ENCODE data around the gene ALDH3A2. TPM values are rescaled to one million over a fixed set of nuclear protein-coding genes. Genes with fewer than 3 reads are reported as not detected.
A peak's percentile ranks its signal among the peaks of the same experiment; 100 is the strongest.

Gene ALDH3A2
- total and polyA plus RNA-seq, 2 of the 8 experiments (the other 6 are each of a cell fraction or from before 2014, with no cell fraction given): 20.6 to 72.9 TPM

DNA sequence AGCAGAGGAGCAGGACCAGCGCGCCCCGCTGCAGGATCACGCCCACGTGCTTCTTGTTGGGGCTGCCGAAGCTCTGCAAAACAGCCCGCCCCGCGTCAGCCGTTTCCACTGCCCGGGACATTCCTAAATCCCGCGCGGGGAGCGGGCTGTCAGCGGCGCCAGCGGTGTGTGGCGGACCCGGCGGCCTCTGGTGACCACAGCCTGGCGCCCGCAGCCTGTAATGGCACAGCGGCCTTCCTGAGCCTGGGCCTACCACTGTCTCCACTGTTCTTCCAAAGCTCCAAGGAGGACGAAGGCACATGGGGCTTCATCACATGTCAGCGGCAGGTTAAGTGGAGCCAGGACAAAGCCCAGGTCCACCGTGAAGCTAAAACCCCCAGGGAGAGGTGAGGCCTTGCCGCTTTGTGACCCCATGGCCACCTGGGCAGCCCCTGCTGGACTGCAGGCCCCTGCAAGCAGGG, 65.4 kb downstream of the ALDH3A2 start:
- no peak overlapping the region for H3K4me3 ChIP-seq (ENCODE audit: extremely low read depth in 1 of 4, insufficient read depth in 2 of 4, low read depth in 3 of 4, low read length in 4 of 4)
- H2BK12ac ChIP-seq (ENCODE audit: low read depth, low read length): no peak overlapping the region
- H2AFZ ChIP-seq (ENCODE audit: low read length): no peak overlapping the region
- H3K4ac ChIP-seq (replicated peaks; ENCODE audit: insufficient read length, low read depth, low read length): no peak overlapping the region
- no peaks in the 10 kb centered on the region for H3K79me2 ChIP-seq (ENCODE audit: control insufficient read depth in 1 of 2, insufficient read depth in 2 of 2, low read length in 2 of 2)
- H3K14ac ChIP-seq (ENCODE audit: insufficient read length): no peak overlapping the region
- no peak overlapping the region for H4K5ac ChIP-seq (ENCODE audit: insufficient read length, low read depth, low read length)
- no peak overlapping the region for H2BK5ac ChIP-seq (ENCODE audit: low read depth, low read length)
- H3K9me3 ChIP-seq (ENCODE audit: insufficient read depth in 2 of 2, low read depth in 1 of 2, low read length in 1 of 2): no peaks in the 10 kb centered on the region
- no peak overlapping the region for H4K91ac ChIP-seq (replicated peaks; ENCODE audit: insufficient read length, low read length)
- H3K18ac ChIP-seq (ENCODE audit: extremely low read depth, low read length): no peak overlapping the region; the same call in 1 of the 2 replicates
- H3K27me3 ChIP-seq (replicated peaks in 1 of 4; ENCODE audit: control insufficient read depth in 3 of 4, extremely low read depth in 1 of 4, insufficient read depth in 3 of 4, low read length in 3 of 4): no peaks in the 10 kb centered on the region
- no peak overlapping the region for H3K4me2 ChIP-seq (ENCODE audit: insufficient read depth in 1 of 2, low read depth in 2 of 2, low read length in 2 of 2)
- no peak overlapping the region for H2AK5ac ChIP-seq (ENCODE audit: low read depth, low read length)
- DNase-seq (ENCODE audit: low read depth in 1 of 2, low spot score in 2 of 2) (no peak), FAIRE-seq (no peak)
- no peaks in the 10 kb centered on the region for H4K20me1 ChIP-seq (replicated peaks in 1 of 2; ENCODE audit: control insufficient read depth in 1 of 2, insufficient read depth in 2 of 2, low read length in 2 of 2)
- POLR2A ChIA-PET (ENCODE audit: partially characterized antibody): no interaction called here
- no peak overlapping the region for H2BK120ac ChIP-seq (replicated peaks; ENCODE audit: low read depth, low read length)
- no peak overlapping the region for H3K27ac ChIP-seq (ENCODE audit: low read depth, low read length)
- no peaks in the 10 kb centered on the region for H3K36me3 ChIP-seq (ENCODE audit: control insufficient read depth in 2 of 4, insufficient read depth in 4 of 4, low read length in 3 of 4)
- no peak overlapping the region for H3K9ac ChIP-seq (replicated peaks in 1 of 4; ENCODE audit: extremely low read depth in 1 of 4, low read depth in 3 of 4, low read length in 3 of 4)
- CTCF ChIA-PET (ENCODE audit: partially characterized antibody): interaction anchor here (0.8 to 8.7 kb wide), 11 partner anchors 8 to 201 kb away, joined by 3 to 56 read pairs (median 3); partner anchors contain the start of gene ALDH3A2
- no peaks in the 10 kb centered on the region for H3K79me1 ChIP-seq (ENCODE audit: low read depth, low read length)
- 96% methylated on average over 22 of the region's 28 CpGs; no CpG with 5 or more reads in 1 of the 2 experiments for WGBS, 2 experiments (ENCODE audit: extremely low coverage in 1 of 2, insufficient coverage in 1 of 2, insufficient read length in 1 of 2, insufficient replicate concordance in 2 of 2, low coverage in 1 of 2, low lambda C conversion rate in 2 of 2, missing lambda C conversion rate in 1 of 2)
- no peaks in the 10 kb centered on the region for H3K23me2 ChIP-seq (ENCODE audit: low read depth, low read length)
- H3K56ac ChIP-seq (replicated peaks; ENCODE audit: insufficient read length, low read depth, low read length): no peak overlapping the region
- H2BK15ac ChIP-seq (ENCODE audit: low read length): no peak overlapping the region
- no peak overlapping the region for H2BK20ac ChIP-seq (ENCODE audit: low read length)
- H4K8ac ChIP-seq (ENCODE audit: extremely low read depth, insufficient read depth, low read length): peak overlapping the region; percentile 42
- peaks cover 0 to 8% (median 0%) of the 10 kb centered on the region in 4 experiments; a peak in 2 of 7 replicates for H3K4me1 ChIP-seq (replicated peaks in 1 of 4; ENCODE audit: control insufficient read depth in 3 of 4, insufficient read depth in 4 of 4, low read length in 3 of 4)
- H3K23ac ChIP-seq (ENCODE audit: insufficient read length): no peak overlapping the region
- no peak for TF ChIP-seq SP4 (IDR thresholded peaks at IDR 0.05; ENCODE audit: low read length)

Measured in H1 (cell line).